Measurements from ENCODE around the gene TMED10.

DNA sequence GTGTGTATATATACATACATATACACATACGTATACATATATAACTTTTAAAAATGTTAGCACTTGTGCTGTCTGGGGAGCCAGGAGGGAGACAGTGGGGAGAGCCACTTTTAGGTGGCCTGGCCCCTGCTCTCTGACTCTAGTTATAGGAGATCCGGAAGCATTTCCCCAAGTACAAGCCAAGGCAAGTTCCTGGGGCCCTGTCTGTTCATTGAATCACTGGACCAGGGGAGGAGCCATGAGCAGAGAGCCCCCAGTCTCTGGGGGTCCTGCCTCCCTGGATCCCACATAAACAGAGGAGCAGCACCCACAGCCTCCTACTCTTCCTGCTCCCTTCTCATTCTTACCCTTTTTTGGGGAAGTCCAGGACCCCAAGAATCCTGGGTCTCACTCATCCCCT is 45.4 kb upstream of the TMED10 start:
- TF ChIP-seq POLR2AphosphoS5 (IDR thresholded peaks at IDR 0.05; ENCODE audit: low read depth, low read length) = no peak
- no peak for TF ChIP-seq POLR2A (IDR thresholded peaks at IDR 0.05; ENCODE audit: low read depth, low read length)

All from GM12892 (cell line).